AG04449 (cell line): ENCODE data around the gene OCEL1.

Experiments
- CTCF ChIA-PET: fragments of 350-600 bp; formaldehyde crosslinking; extraction: SDS; loops from one replicate; lab custom pipeline; 2021; ENCODE audit warnings: antibody characterized with exemption; lab: Yijun Ruan, JAX
- POLR2A ChIA-PET: fragments of 400-600, 350-600 bp; formaldehyde crosslinking; extraction: SDS; loops from one replicate; lab custom pipeline; 2020; ENCODE audit warnings: antibody characterized with exemption, inconsistent platforms; lab: Yijun Ruan, JAX
- DNase-seq: peaks from one replicate; pipeline ENCODE4 v3.0.0-alpha.2; 2010; ENCODE audit warnings: low read depth, low spot score
- H3K4me3 ChIP-seq: 2 replicates; pipeline ENCODE4 v1.5.1; 2011; ENCODE audit warnings: low read depth, mild to moderate bottlenecking, control low read depth, low read length
- TF ChIP-seq, protein P1 (sequence below): IDR thresholded peaks from one replicate; pipeline ENCODE4 v1.5.1; 2011; ENCODE audit warnings: mild to moderate bottlenecking, moderate library complexity, low read length, control low read depth, inconsistent platforms; ENCODE audit not compliant: insufficient read depth; ENCODE audit errors: missing control alignments

OCEL1 gene

GRCh38 chr19:17197666-17198065, 28.4 kb upstream of the OCEL1 start:
- H3K4me3 ChIP-seq, result no peak overlapping the region
- ChIA-PET CTCF (no interaction called here), POLR2A (no interaction called here)
- TF ChIP-seq, protein P1, sequence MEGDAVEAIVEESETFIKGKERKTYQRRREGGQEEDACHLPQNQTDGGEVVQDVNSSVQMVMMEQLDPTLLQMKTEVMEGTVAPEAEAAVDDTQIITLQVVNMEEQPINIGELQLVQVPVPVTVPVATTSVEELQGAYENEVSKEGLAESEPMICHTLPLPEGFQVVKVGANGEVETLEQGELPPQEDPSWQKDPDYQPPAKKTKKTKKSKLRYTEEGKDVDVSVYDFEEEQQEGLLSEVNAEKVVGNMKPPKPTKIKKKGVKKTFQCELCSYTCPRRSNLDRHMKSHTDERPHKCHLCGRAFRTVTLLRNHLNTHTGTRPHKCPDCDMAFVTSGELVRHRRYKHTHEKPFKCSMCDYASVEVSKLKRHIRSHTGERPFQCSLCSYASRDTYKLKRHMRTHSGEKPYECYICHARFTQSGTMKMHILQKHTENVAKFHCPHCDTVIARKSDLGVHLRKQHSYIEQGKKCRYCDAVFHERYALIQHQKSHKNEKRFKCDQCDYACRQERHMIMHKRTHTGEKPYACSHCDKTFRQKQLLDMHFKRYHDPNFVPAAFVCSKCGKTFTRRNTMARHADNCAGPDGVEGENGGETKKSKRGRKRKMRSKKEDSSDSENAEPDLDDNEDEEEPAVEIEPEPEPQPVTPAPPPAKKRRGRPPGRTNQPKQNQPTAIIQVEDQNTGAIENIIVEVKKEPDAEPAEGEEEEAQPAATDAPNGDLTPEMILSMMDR, result no peak
- DNase-seq, result no peak

- DNase-seq, result no peak
- CTCF ChIA-PET, result interaction anchor here (1.1 kb wide), 1 partner anchor 82 kb away, joined by 4 read pairs; no protein-coding TSS in a partner anchor
- no peak overlapping the region for H3K4me3 ChIP-seq
- POLR2A ChIA-PET, result no interaction called here
- TF ChIP-seq, protein P1, result no peak
Observed at GRCh38 chr19:17200408-17201079, 25.5 kb upstream of the OCEL1 start.

GRCh38 chr19:17202249-17202648, 23.8 kb upstream of the OCEL1 start:
- no peak overlapping the region for H3K4me3 ChIP-seq
- TF ChIP-seq, protein P1, result no peak
- ChIA-PET POLR2A (no interaction called here), CTCF (no interaction called here)
- DNase-seq, result no peak

- DNase-seq, result no peak
- TF ChIP-seq, protein P1, result no peak
- ChIA-PET POLR2A (no interaction called here), CTCF (no interaction called here)
- no peak overlapping the region for H3K4me3 ChIP-seq
Observed at GRCh38 chr19:17202713-17203112, 23.3 kb upstream of the OCEL1 start.

- CTCF ChIA-PET, result interaction anchor here (1.3 to 5.0 kb wide), 5 partner anchors 10 to 77 kb away, joined by 4 to 44 read pairs (median 5); partner anchors contain the start of genes ANKLE1, OCEL1 and USE1
- POLR2A ChIA-PET, result no interaction called here
- TF ChIP-seq, protein P1, result peak; percentile 77
- H3K4me3 ChIP-seq, result no peak overlapping the region
- DNase-seq, result no peak
Observed at GRCh38 chr19:17205237-17206140, 20.5 kb upstream of the OCEL1 start.
